ENCODE results near the gene PAIP2. TPM values are rescaled to one million over a fixed set of nuclear protein-coding genes. Genes with fewer than 3 reads are reported as not detected.

The PAIP2 gene
- total and polyA plus RNA-seq, 3 donors from 2014 or later = 142 to 297 (median 150) TPM

- 55 to 60% methylated on average over 26 to 47 of the region's 47 CpGs for WGBS, 2 donors
- no peaks in the 10 kb centered on the region for H3K4me1 ChIP-seq
- no peak for TF ChIP-seq POLR2A (IDR thresholded peaks at IDR 0.05)
- no peak for TF ChIP-seq CTCF (IDR thresholded peaks at IDR 0.05)
- no peak for DNase-seq
- H3K36me3 ChIP-seq (ENCODE audit: low read depth, missing control alignments) = no peaks in the 10 kb centered on the region
- H3K27ac ChIP-seq = no peak overlapping the region
- H3K27me3 ChIP-seq = no peaks in the 10 kb centered on the region
- H3K9me3 ChIP-seq = no peaks in the 10 kb centered on the region
- peak overlapping the region in 1 of 2 donors; percentile 2 for H3K4me3 ChIP-seq
- intact Hi-C loops (cut with DNase I; ENCODE audit: low total_unique reads) = no loop called here
These were observed 36.6 kb downstream of the PAIP2 start for GRCh38 chr5:139378101-139378825.

- intact Hi-C loops (cut with DNase I; ENCODE audit: low total_unique reads) = no loop called here
These were observed 37.3 kb downstream of the PAIP2 start for GRCh38 chr5:139378941-139379361.

GRCh38 chr5:139379626-139380449 lies 38.2 kb downstream of the PAIP2 start:
- no peak for DNase-seq
- Histone ChIP-seq H3K4me1 (no peaks in the 10 kb centered on the region), H3K27ac (no peak overlapping the region), H3K9me3 (no peaks in the 10 kb centered on the region), H3K4me3 (no peak overlapping the region), H3K36me3 (ENCODE audit: low read depth, missing control alignments) (no peaks in the 10 kb centered on the region), H3K27me3 (no peaks in the 10 kb centered on the region)
- intact Hi-C loops (cut with DNase I; ENCODE audit: low total_unique reads) = no loop called here
- 78 to 83% methylated on average over 10 to 15 of the region's 15 CpGs for WGBS, 2 donors
- TF ChIP-seq CTCF (IDR thresholded peaks at IDR 0.05) (no peak), POLR2A (IDR thresholded peaks at IDR 0.05) (no peak)

More at GRCh38 chr5:139378941-139379361, 37.3 kb downstream of the PAIP2 start:
- WGBS, 2 donors = 78 to 83% methylated on average over 8 to 13 of the region's 13 CpGs
- H3K9me3 ChIP-seq = no peaks in the 10 kb centered on the region
- no peaks in the 10 kb centered on the region for H3K36me3 ChIP-seq (ENCODE audit: low read depth, missing control alignments)
- no peaks in the 10 kb centered on the region for H3K4me1 ChIP-seq
- no peak for TF ChIP-seq POLR2A (IDR thresholded peaks at IDR 0.05)
- TF ChIP-seq CTCF (IDR thresholded peaks at IDR 0.05) = no peak
- H3K27ac ChIP-seq = no peak overlapping the region
- DNase-seq = no peak
- no peaks in the 10 kb centered on the region for H3K27me3 ChIP-seq
- H3K4me3 ChIP-seq = no peak overlapping the region

GRCh38 chr5:139381837-139382761 lies 40.4 kb downstream of the PAIP2 start:
- 91 to 92% methylated on average over 26 to 28 of the region's 28 CpGs for WGBS, 2 donors
- intact Hi-C loops (cut with DNase I; ENCODE audit: low total_unique reads) = no loop called here
- DNase-seq = no peak

More at GRCh38 chr5:139381837-139382761, 40.4 kb downstream of the PAIP2 start:
- Histone ChIP-seq H3K36me3 (ENCODE audit: low read depth, missing control alignments) (no peaks in the 10 kb centered on the region), H3K9me3 (no peaks in the 10 kb centered on the region), H3K27ac (no peak overlapping the region), H3K4me3 (no peak overlapping the region), H3K27me3 (no peaks in the 10 kb centered on the region), H3K4me1 (no peaks in the 10 kb centered on the region)
- TF ChIP-seq CTCF (IDR thresholded peaks at IDR 0.05) = no peak
- no peak for TF ChIP-seq POLR2A (IDR thresholded peaks at IDR 0.05)

Data from testis (tissue), 3 donors.